HFFc6 (cell line): ENCODE measurements around the gene SKA1. TPM values are rescaled to one million over a fixed set of nuclear protein-coding genes. Genes with fewer than 3 reads are reported as not detected.

Experiments used
- DNase-seq: peaks from one replicate; pipeline ENCODE4 v3.0.0-alpha.2; 2018
- H3K27ac Mint-ChIP-seq: 2 replicates; pipeline ENCODE4 v1.8.0; 2020; ENCODE audit warnings: mild to moderate bottlenecking, mixed read lengths
- H3K27me3 Mint-ChIP-seq: 2 replicates; pipeline ENCODE4 v1.8.0; 2021; ENCODE audit warnings: mild to moderate bottlenecking, moderate library complexity, mixed read lengths; ENCODE audit not compliant: insufficient read depth
- H3K36me3 Mint-ChIP-seq: 2 replicates; pipeline ENCODE4 v1.8.0; 2021; ENCODE audit warnings: low read depth, mixed read lengths
- H3K4me1 Mint-ChIP-seq: 2 replicates; pipeline ENCODE4 v1.8.0; 2020; ENCODE audit warnings: low read depth, mixed read lengths
- H3K4me3 Mint-ChIP-seq: 2 replicates; pipeline ENCODE4 v1.8.0; 2020; ENCODE audit warnings: mild to moderate bottlenecking, moderate library complexity, mixed read lengths
- H3K9me3 Mint-ChIP-seq: 2 replicates; pipeline ENCODE4 v1.8.0; 2020; ENCODE audit warnings: mild to moderate bottlenecking, mixed read lengths
- long read RNA-seq: library from polyadenylated mRNA; unstranded; transcript quantifications from one replicate; pipeline ENCODE4 v2.0.0, GENCODE V29; 2019
- total RNA-seq, 6 experiments: library from RNA; stranded (reverse); fragmentation: NEBNext Ultra II Directional; extraction: Animal tissue kit (Norgen Biotek cat#: 25700); gene quantifications; 2 replicates in 1 of 6; 3 replicates in 5 of 6; pipeline ENCODE4 v1.2.3, GENCODE V29; 2021
- TF ChIP-seq, protein P1 (sequence below): fragments of 200-600 bp; sonication (generic); IDR thresholded peaks from 2 replicates; pipeline ENCODE4 v1.5.0; 2021; ENCODE audit warnings: antibody characterized with exemption, mild to moderate bottlenecking

SKA1 gene
- total RNA-seq: 10 to 100 TPM in 5 of 6 experiments, 1 to 10 TPM in 1; 8.2 to 18.0 (median 15.7) TPM
- long read RNA-seq, partial matches to known transcripts: 0 of 6 reads
- long read RNA-seq, other reads (novel, unspliced or antisense): 0 of 6 reads

DNA sequence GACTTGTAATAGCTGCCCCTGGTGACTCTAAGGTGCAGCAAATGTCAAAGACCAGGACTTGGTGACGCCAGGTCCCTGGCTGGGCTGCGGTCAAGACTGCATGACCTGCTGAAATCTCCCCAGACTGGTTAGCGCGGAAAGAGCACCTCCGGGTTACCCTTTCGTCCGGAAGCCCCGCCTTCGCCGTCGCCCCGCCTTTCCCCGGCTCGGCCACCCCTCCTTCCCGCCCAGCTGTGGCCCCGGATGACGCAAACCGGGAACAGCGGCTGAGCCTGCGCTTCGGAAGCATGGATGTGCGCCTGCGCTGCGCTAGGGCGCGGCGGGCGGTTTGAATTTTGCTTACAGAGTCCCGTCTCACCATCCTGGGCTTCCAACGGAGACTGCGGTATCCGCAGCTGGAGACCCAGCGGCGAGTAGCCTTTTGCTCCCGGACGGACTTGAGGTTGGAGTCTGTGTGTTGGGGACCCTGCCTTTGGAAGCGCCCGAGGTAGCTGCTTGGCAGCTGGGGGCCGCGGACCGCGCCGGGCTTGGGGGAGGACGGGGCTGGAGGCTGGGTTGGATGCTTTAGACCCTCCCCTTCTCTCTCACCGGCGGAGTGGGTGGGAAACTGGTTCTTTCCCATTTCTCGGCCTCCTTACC is at the start of gene SKA1:
Gene SKA1 (plus strand): TSS at position 294 of the 639 bp plus-strand sequence. CDS start 785 bp downstream, outside the sequence.
- Mint-ChIP-seq H3K4me3 (peak within 1 kb of the TSS; percentile 92), H3K27me3 (peaks cover 3% of the 10 kb centered on the region; the same call in 1 of the 2 replicates), H3K36me3 (peaks cover 6% of the 10 kb centered on the region; the same call in 1 of the 2 replicates), H3K27ac (peak within 1 kb of the TSS; percentile 73), H3K4me1 (peaks cover 24% of the 10 kb centered on the region), H3K9me3 (peaks cover 6% of the 10 kb centered on the region)
- TF ChIP-seq, protein P1, sequence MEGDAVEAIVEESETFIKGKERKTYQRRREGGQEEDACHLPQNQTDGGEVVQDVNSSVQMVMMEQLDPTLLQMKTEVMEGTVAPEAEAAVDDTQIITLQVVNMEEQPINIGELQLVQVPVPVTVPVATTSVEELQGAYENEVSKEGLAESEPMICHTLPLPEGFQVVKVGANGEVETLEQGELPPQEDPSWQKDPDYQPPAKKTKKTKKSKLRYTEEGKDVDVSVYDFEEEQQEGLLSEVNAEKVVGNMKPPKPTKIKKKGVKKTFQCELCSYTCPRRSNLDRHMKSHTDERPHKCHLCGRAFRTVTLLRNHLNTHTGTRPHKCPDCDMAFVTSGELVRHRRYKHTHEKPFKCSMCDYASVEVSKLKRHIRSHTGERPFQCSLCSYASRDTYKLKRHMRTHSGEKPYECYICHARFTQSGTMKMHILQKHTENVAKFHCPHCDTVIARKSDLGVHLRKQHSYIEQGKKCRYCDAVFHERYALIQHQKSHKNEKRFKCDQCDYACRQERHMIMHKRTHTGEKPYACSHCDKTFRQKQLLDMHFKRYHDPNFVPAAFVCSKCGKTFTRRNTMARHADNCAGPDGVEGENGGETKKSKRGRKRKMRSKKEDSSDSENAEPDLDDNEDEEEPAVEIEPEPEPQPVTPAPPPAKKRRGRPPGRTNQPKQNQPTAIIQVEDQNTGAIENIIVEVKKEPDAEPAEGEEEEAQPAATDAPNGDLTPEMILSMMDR: no peak
- DNase-seq: peak; percentile 90

- TF ChIP-seq, protein P1: no peak
- H3K9me3 Mint-ChIP-seq: no peaks in the 10 kb centered on the region; the same call in 1 of the 2 replicates
- H3K27me3 Mint-ChIP-seq: peaks cover 4% of the 10 kb centered on the region; the same call in 1 of the 2 replicates
- no peaks in the 10 kb centered on the region for H3K36me3 Mint-ChIP-seq
- DNase-seq: no peak
- H3K4me1 Mint-ChIP-seq: no peaks in the 10 kb centered on the region
- no peak overlapping the region for H3K27ac Mint-ChIP-seq
- H3K4me3 Mint-ChIP-seq: no peak overlapping the region
Measured at GRCh38 chr18:50327983-50328382, 46.9 kb upstream of the SKA1 start.

DNA sequence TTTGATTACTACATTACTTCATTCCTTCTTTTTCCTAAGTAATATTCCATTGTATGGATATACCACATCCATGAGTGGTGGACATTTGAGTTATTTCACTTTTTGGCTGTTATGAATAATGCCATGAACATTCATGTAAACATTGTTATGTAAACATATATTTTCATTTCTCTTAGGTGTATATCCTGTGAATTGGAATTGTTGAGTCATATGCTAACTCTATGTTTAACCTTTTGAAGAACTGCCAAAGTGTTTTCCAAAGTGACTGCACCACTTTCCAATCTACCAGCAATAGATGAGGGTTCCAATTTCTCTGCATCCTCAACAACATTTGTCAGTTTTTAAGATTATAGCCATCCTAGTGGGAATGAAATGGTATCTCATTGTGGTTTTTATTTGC is 44.7 kb upstream of the SKA1 start:
- no peak for DNase-seq
- Mint-ChIP-seq H3K4me3 (no peak overlapping the region), H3K4me1 (no peaks in the 10 kb centered on the region), H3K36me3 (no peaks in the 10 kb centered on the region), H3K27ac (no peak overlapping the region), H3K9me3 (no peaks in the 10 kb centered on the region), H3K27me3 (peaks cover 6% of the 10 kb centered on the region; the same call in 1 of the 2 replicates)
- TF ChIP-seq, protein P1: no peak

DNA sequence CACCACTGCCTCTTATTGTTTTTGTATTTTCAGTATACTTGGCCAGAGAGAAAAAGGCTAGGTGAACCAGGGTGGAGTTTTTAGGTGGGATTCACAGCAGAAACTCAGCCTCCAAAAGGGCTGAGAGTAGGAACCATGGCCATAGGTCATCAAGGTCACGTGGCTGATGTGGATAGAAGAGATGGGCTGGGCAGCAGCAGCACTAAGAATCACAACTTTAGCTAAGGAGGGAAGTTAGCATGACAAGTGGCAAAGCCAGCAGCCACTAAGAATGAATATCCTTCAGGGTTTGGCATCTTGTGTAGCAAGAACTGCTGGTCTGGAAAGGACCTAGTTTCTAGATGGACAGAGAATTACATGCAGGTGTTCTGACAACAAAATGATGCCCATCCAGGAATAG is 43.2 kb upstream of the SKA1 start:
- Mint-ChIP-seq H3K27ac (no peak overlapping the region), H3K4me1 (no peaks in the 10 kb centered on the region), H3K27me3 (peaks cover 8% of the 10 kb centered on the region; the same call in 1 of the 2 replicates), H3K4me3 (no peak overlapping the region), H3K9me3 (no peaks in the 10 kb centered on the region), H3K36me3 (no peaks in the 10 kb centered on the region)
- TF ChIP-seq, protein P1: no peak
- no peak for DNase-seq

DNA sequence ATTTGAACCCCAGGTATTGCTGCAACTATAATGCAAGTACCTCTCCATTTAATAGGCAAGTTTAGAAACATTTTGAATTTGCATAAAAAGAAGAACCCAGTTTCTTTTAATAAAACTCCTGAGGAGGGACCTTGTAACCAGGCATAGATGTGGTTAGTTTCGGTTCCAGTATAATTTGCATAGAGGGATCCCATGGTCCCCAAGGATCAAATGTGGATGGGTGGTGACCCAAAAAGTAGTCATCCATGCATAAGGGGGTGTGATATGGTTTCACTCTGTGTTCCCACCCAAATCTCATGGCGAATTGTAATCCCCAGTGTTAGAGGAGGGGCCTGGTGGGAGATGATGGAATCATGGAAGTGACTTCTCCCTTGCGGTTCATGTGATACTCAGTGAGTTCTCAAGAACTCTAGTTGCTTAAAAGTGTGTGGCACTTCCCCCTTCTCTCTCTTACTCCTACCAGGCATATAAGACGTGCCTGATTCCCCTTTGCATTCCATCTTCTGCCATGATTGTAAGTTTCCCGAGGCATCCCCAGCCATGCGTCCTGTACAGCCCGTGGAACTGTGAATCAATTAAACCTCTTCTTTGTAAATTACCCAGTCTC is 40.2 kb upstream of the SKA1 start:
- TF ChIP-seq, protein P1: no peak
- Mint-ChIP-seq H3K36me3 (no peaks in the 10 kb centered on the region), H3K4me3 (no peak overlapping the region), H3K27ac (no peak overlapping the region), H3K4me1 (no peaks in the 10 kb centered on the region), H3K27me3 (peaks cover 14% of the 10 kb centered on the region; the same call in 1 of the 2 replicates), H3K9me3 (no peaks in the 10 kb centered on the region)
- DNase-seq: no peak
